ENCODE results near the gene ZNF606.
"Not testable (repeated sequence)": the region's sequence is repeated elsewhere in the genome, so short reads cannot be mapped to it uniquely, and the experiment has no call there.

ZNF606 gene

GRCh38 chr19:58009666-58010301 lies 7.2 kb upstream of the ZNF606 start:
- DNase-seq = peak; percentile 76

DNA sequence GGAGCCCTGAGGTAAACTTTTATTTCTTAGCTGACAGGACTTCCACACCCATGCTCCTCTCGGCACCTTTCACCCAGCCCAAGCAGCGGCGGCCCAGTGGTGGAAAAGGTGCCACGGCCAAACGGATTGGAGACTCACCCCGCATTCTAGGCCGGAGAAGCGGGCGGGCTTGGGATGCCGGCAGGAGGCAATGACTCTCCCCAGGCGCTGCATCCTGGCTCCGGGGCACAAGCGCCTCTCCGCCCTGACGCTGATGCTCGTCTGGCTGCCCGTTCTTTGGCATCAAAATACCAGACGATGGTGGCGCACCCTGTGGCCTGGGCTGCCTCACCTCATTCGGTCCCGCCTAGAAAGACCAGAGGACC lies 6.7 kb upstream of the ZNF606 start:
- no peak for DNase-seq

DNA sequence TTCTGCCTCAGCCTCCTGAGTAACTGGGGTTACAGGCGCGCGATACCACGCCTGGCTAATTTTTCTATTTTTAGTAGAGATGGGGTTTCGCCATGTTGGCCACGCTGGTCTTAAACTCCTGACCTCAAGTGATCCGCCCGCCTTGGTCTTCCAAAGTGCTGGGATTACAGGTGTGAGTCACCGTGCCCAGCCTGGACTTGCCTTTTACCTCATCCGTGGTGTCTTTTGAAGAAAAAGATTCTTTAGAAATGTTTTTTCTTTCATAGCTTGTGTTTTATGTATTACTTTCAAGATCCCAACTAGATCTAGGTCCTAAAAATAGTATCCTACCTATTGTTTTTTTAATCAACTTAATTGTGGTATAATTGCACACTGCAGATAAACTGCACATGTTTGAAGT lies 6.3 kb upstream of the ZNF606 start:
- DNase-seq = not testable (repeated sequence)

DNA sequence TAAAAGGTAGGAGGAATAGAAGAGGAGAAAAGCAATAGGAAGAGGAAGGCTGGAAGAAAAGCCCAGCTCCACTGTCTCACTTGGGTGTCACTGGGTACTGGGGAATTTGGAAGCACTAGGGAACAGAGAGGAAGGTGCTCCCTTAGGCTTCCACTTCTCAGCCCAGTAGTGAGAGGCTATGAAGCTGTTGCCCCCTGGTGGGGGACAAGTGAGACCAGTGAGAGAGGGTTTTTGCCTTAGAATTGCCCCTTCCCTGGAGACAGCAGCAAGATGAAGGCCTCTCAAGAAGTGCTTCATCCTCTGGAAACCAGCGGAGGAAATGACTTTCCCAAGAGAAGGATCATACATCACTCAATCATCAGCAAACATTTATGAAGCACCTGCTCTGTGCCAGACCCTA lies 4.7 kb upstream of the ZNF606 start:
- no peak for DNase-seq

DNA sequence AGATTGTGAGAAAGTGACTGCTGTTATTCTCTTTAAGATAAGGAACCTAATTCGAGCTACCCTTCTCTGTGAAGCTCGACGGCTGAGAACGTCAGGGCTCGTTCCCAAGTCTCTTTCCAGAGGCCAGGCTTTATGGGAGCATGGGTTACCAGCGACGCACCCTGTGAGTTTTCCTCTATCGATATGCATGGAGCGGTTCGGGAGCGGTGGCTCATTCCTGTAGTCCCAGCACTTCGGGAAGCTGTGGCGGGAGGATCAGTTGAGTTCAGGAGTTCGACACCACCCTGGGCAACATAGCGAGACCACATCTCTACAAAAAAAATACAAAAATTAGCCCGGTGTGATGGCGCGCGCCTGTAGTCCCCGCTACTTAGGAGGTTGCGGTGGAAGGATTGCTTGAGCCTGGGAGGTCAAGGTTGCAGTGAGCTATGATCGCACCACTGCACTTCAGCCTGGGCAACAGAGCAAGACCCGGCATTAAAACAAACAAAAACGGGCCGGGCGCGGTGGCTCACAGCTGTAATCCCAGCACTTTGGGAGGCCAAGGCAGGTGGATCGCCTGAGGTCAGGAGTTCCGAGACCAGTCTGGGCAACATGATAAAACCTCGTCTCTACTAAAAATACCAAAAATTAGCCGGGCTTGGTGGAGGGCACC lies 681 bp upstream of the ZNF606 start:
- no peak for DNase-seq

- peak; percentile 1 for DNase-seq
These were observed 688 bp downstream of the ZNF606 start for GRCh38 chr19:58001895-58002369.

DNA sequence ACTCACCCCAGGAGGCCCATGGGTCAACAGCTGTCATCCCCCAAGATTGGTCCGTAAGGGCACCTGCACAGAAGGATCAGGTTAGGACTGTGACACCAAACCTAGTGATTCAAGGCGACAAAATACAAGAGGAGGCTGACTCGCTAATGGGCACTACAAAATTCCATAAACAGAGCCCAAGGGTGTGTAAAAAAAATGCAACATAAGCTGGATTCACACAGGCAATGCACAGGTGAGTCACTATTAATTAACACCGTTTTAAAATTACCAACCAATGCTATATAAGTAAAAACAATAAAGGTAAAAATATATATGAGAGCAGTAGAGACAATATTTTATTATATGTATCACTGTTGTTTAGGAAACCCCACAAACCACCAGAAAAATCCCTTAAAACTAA lies 1.9 kb downstream of the ZNF606 start:
- no peak for DNase-seq

DNA sequence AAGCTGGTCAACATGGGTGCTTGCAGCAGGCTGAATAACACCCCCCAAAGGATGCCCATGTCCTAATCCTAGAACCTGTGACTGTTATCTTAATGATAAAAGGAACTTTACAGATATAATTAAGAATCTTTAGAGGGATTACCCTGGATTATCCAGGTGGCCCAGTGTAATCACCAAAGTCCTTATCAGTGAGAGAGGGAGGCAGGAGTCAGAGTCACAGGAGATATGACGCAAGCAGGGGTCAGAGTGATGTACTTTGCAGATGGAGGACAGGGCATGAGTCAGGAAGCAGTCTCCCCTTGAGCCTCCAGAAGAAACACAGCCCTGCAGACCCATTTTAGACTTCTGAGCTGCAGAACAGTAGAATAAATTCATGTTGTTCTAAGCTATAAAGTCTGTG lies 9.8 kb downstream of the ZNF606 start:
- DNase-seq = no peak

- no peak for DNase-seq
These were observed 23.9 kb downstream of the ZNF606 start for GRCh38 chr19:57978586-57979289.

- no peak for DNase-seq
These were observed 28.2 kb downstream of the ZNF606 start, which contains the start of gene C19orf18 for GRCh38 chr19:57974434-57974833. Gene C19orf18, minus strand, starts transcription at chr19:57974534. Its CDS starts 102 bp downstream, at chr19:57974432.

- DNase-seq = no peak
These were observed 37.9 kb downstream of the ZNF606 start for GRCh38 chr19:57964761-57965160.

GRCh38 chr19:57961785-57962184 lies 40.8 kb downstream of the ZNF606 start:
- DNase-seq = no peak

- no peak for DNase-seq
These were observed 47.6 kb downstream of the ZNF606 start for GRCh38 chr19:57954996-57955395.

GRCh38 chr19:57949702-57950101 lies 52.9 kb downstream of the ZNF606 start:
- DNase-seq = no peak

GRCh38 chr19:57949296-57949695 lies 53.3 kb downstream of the ZNF606 start:
- DNase-seq = no peak

DNA sequence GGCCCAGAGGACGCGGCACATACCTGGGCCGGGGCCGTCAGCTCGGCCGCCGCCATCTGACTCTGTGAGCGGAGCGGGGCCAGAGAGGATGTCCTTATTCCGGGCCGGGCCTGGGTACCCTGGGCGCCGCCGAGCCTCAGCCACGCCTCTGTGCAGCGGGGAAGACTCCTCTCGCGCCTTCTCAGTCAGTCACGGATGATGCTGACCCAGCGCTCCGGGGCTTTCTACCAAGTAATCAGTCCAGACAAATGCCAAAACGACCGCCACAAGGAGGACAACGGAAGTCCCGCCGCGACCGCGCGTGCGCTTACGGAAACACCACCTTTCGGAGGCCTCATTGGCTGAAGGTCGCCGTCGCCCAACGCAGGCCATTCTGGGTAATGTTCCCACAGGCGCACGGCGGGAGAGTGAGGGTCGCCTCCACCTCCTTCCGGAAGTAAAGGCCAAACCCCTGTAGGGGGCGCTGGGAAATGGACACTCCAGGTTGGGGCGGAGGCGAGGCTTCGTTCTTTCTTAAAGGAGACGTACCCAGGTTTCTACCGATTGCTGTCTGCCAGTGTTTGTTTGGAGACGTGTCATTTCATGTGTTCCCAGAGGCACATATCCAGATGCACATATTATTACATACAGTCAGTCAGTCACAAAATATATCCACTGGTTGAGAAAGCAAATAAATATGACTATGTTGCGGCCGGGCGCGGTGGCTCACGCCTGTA lies 55.0 kb downstream of the ZNF606 start, which contains the start of gene ZNF256:
TSS of gene ZNF256 (minus strand) at position 288 of the 716 bp plus-strand sequence. CDS start at position 56, 232 bp downstream.
- peak; percentile 95 for DNase-seq

DNA sequence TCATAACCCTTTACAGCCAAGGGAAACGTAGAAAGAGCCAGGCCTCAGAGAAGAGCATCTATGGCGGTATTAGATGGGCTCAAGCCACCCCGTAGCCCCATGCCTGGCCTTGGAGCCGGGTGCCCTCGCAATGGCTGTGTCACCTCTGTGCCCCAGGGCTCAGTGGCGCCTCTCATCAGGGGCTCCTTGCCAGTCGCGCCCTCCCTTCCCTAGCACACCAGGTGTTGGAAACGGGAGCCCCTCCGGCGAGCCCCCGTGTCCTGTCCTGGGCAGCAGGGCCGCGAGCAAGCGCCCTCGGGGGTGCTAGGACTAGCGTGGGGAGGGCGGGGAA lies 55.6 kb downstream of the ZNF606 start:
- DNase-seq = no peak

- no peak for DNase-seq
These were observed 56.3 kb downstream of the ZNF606 start for GRCh38 chr19:57946316-57946715.

GRCh38 chr19:57941593-57941992 lies 61.0 kb downstream of the ZNF606 start:
- DNase-seq = no peak

GRCh38 chr19:57935731-57936130 lies 66.9 kb downstream of the ZNF606 start:
- DNase-seq = no peak

DNA sequence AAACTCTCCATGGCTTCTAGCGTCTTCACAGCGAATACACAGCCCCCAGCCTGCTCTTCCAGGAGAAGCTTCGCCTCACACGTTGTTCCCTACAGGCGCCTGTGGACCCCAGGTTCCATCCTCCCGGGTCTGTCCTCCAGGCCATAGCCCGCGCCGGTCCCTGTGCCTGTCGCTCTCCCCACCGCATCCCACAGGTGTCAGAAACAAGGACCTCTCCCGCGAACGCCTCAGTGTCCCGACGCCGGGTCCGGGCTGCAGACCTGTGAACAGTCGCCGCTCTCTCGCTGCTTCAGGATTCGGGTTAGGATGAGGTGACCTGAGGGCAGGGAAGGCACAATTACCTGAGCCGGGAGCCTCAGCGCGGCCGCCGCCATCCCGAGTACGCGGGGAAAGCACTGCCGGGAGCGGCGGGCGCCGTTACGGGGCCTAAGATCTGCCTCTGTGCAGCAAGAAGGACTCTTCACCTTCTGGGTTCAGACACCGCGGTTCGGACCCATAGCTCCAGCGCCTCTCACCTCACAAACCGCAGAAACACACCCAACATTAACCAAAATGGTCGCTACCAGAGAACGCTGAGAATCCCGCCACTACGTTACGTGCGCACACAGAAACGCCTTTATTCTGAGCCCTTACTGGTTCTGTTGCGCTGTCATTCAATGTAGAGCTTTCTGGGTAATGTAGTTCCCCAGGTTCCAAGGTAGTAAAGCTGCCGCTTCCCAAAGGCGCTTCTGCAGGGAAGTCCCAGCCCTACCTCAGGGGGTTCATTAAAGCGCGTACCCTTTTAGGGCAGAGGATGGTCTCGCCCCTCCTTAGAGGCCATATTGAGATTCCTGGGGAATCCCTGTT lies 67.6 kb downstream of the ZNF606 start, which contains the start of gene ZNF418:
TSS of gene ZNF418 (minus strand) at position 583 of the 846 bp plus-strand sequence. CDS start 1,580 bp downstream, outside the sequence.
- DNase-seq = peak; percentile 59

DNA sequence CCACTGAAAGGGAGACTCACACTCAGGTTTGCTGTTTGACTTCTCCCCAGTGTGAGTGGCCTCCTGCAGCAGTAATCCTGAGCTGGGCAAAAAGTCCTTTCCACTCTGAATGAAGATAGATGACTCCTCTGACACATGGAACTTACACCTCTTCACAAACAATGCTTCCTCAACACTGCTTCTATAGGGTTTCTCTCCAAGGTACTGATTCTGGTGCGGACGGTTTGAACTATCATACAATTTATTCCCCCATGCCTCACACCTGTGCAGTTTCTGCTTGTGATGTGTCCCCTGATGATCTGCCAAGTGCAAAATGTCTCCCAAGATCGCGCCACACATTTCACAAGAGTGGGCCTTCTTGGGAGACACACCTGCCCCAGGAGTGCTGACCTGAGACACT lies 75.0 kb downstream of the ZNF606 start:
- no peak for DNase-seq

Data from T1000 (cell line).